ENCODE measurements around the gene AK4.

GRCh38 chr1:65176056-65176450, 28.1 kb downstream of the AK4 start:
- no peak for TF ChIP-seq CTCF (IDR thresholded peaks at IDR 0.05 in 4 of 5, conservative IDR thresholded peaks at IDR 0.05 in 1 of 5)
- TF ChIP-seq POLR2A (IDR thresholded peaks at IDR 0.05): no peak
